H1 (cell line): ENCODE measurements around the gene UBASH3A. TPM values are rescaled to one million over a fixed set of nuclear protein-coding genes. Genes with fewer than 3 reads are reported as not detected.

Experiments used
- CTCF ChIA-PET: fragments of 300-600 bp; sonication (Branson Sonifier 250); formaldehyde crosslinking; loops from one replicate; lab custom pipeline; 2021; ENCODE audit not compliant: partially characterized antibody; lab: Charles Lee
- POLR2A ChIA-PET: fragments of 300-600 bp; sonication (Branson Sonifier 250); formaldehyde crosslinking; loops from one replicate; lab custom pipeline; 2021; ENCODE audit warnings: inconsistent platforms; ENCODE audit not compliant: partially characterized antibody; lab: Charles Lee
- DNase-seq, 2 experiments: peaks; one replicate each; pipeline versions ENCODE4 v3.0.0 to v3.0.0-alpha.2; 2010 to 2022; ENCODE audit warnings: low spot score in 2 of 2, low read depth in 1 of 2, mixed read lengths in 1 of 2
- FAIRE-seq: peaks from 2 replicates; lab custom pipeline; 2011; peaks lifted over from hg19 to GRCh38; lab: Jason Lieb, UNC
- H2AFZ ChIP-seq: 2 replicates; pipeline ENCODE4 v1.8.1; 2012; ENCODE audit warnings: low read length, inconsistent platforms
- H2AK5ac ChIP-seq: 2 replicates; pipeline ENCODE4 v1.6.1; 2013; ENCODE audit warnings: low read depth, low read length
- H2BK120ac ChIP-seq: replicated peaks from 2 replicates; pipeline ENCODE3; 2013; ENCODE audit warnings: low read depth, low read length, inconsistent platforms
- H2BK12ac ChIP-seq: 2 replicates; pipeline ENCODE4 v1.6.1; 2013; ENCODE audit warnings: low read depth, low read length
- H2BK15ac ChIP-seq: 2 replicates; pipeline ENCODE4 v1.6.1; 2013; ENCODE audit warnings: low read length
- H2BK20ac ChIP-seq: 2 replicates; pipeline ENCODE4 v1.6.1; 2013; ENCODE audit warnings: low read length
- H2BK5ac ChIP-seq: 2 replicates; pipeline ENCODE4 v1.6.1; 2013; ENCODE audit warnings: low read depth, low read length
- H3K14ac ChIP-seq: 2 replicates; pipeline ENCODE4 v1.6.1; 2013; ENCODE audit warnings: inconsistent platforms; ENCODE audit not compliant: insufficient read length
- H3K18ac ChIP-seq: 2 replicates; pipeline ENCODE4 v1.6.1; 2013; ENCODE audit warnings: low read length; ENCODE audit errors: extremely low read depth
- H3K23ac ChIP-seq: 2 replicates; pipeline ENCODE4 v1.6.1; 2013; ENCODE audit warnings: inconsistent platforms; ENCODE audit not compliant: insufficient read length
- H3K23me2 ChIP-seq: 2 replicates; pipeline ENCODE4 v1.6.1; 2013; ENCODE audit warnings: low read depth, low read length
- H3K27ac ChIP-seq: 2 replicates; pipeline ENCODE4 v1.6.1; 2011; ENCODE audit warnings: low read depth, low read length, inconsistent platforms
- H3K27me3 ChIP-seq, 4 experiments: replicated peaks in 1 of 4; 1 replicate in 1 of 4; 2 replicates in 3 of 4; pipeline versions ENCODE4 v1.6.1 to v1.8.1; 2011 to 2013; ENCODE audit warnings: low read length in 3 of 4, mild to moderate bottlenecking in 3 of 4, inconsistent platforms in 2 of 4, mixed read lengths in 2 of 4, moderate library complexity in 1 of 4; ENCODE audit not compliant: control insufficient read depth in 3 of 4, insufficient read depth in 3 of 4; ENCODE audit errors: extremely low read depth in 1 of 4
- H3K36me3 ChIP-seq, 4 experiments: 2 replicates each; pipeline versions ENCODE4 v1.6.1 to v1.8.1; 2011 to 2013; ENCODE audit warnings: mild to moderate bottlenecking in 4 of 4, low read length in 3 of 4, moderate library complexity in 2 of 4, control low read depth in 1 of 4, inconsistent platforms in 1 of 4; ENCODE audit not compliant: insufficient read depth in 4 of 4, control insufficient read depth in 2 of 4
- H3K4ac ChIP-seq: replicated peaks from 2 replicates; pipeline ENCODE3; 2013; ENCODE audit warnings: low read length, low read depth, mixed read lengths, inconsistent platforms; ENCODE audit not compliant: insufficient read length
- H3K4me1 ChIP-seq, 4 experiments: replicated peaks in 1 of 4; 1 replicate in 1 of 4; 2 replicates in 3 of 4; pipeline versions ENCODE4 v1.6.1 to v1.8.1; 2011 to 2013; ENCODE audit warnings: low read length in 3 of 4, inconsistent platforms in 2 of 4, mixed read lengths in 1 of 4; ENCODE audit not compliant: insufficient read depth in 4 of 4, control insufficient read depth in 3 of 4
- H3K4me2 ChIP-seq, 2 experiments: 2 replicates each; pipeline versions ENCODE4 v1.6.1 to v1.8.1; 2011 to 2013; ENCODE audit warnings: low read depth in 2 of 2, low read length in 2 of 2, control low read depth in 1 of 2, inconsistent platforms in 1 of 2, mild to moderate bottlenecking in 1 of 2; ENCODE audit not compliant: insufficient read depth in 1 of 2
- H3K4me3 ChIP-seq, 4 experiments: fragments of 200-600, 300-600 bp in 1 of 4; sonication (generic), shearing (Covaris generic), sonication (Bioruptor Twin) in 1 of 4; 2 replicates each; pipeline versions ENCODE4 v1.5.1 to v1.8.1; 2011 to 2016; ENCODE audit warnings: low read length in 4 of 4, low read depth in 3 of 4, control low read depth in 2 of 4, inconsistent platforms in 2 of 4, mild to moderate bottlenecking in 2 of 4, mixed read lengths in 1 of 4, moderate library complexity in 1 of 4; ENCODE audit not compliant: insufficient read depth in 2 of 4; ENCODE audit errors: extremely low read depth in 1 of 4
- H3K56ac ChIP-seq: replicated peaks from 2 replicates; pipeline ENCODE3; 2013; ENCODE audit warnings: low read depth, mild to moderate bottlenecking, mixed read lengths, low read length, inconsistent platforms; ENCODE audit not compliant: insufficient read length
- H3K79me1 ChIP-seq: 2 replicates; pipeline ENCODE4 v1.6.1; 2013; ENCODE audit warnings: low read depth, low read length, control low read depth
- H3K79me2 ChIP-seq, 2 experiments: 2 replicates each; pipeline versions ENCODE4 v1.6.1 to v1.8.1; 2012 to 2013; ENCODE audit warnings: low read length in 2 of 2, mild to moderate bottlenecking in 2 of 2, inconsistent platforms in 1 of 2; ENCODE audit not compliant: insufficient read depth in 2 of 2, control insufficient read depth in 1 of 2
- H3K9ac ChIP-seq, 4 experiments: replicated peaks in 1 of 4; 1 replicate in 1 of 4; 2 replicates in 3 of 4; pipeline versions ENCODE4 v1.6.1 to v1.8.1; 2011 to 2013; ENCODE audit warnings: low read depth in 3 of 4, low read length in 3 of 4, control low read depth in 2 of 4, mild to moderate bottlenecking in 2 of 4, moderate library complexity in 2 of 4, inconsistent platforms in 1 of 4; ENCODE audit errors: extremely low read depth in 1 of 4
- H3K9me3 ChIP-seq, 2 experiments: 2 replicates each; pipeline versions ENCODE4 v1.6.1 to v1.8.1; 2012 to 2013; ENCODE audit warnings: mild to moderate bottlenecking in 2 of 2, moderate library complexity in 2 of 2, control low read depth in 1 of 2, inconsistent platforms in 1 of 2, low read depth in 1 of 2, low read length in 1 of 2, mixed read lengths in 1 of 2; ENCODE audit not compliant: insufficient read depth in 2 of 2
- H4K20me1 ChIP-seq, 2 experiments: replicated peaks in 1 of 2; 2 replicates each; pipeline versions ENCODE3 to v1.8.1; 2011 to 2013; ENCODE audit warnings: inconsistent platforms in 2 of 2, low read length in 2 of 2, mild to moderate bottlenecking in 1 of 2; ENCODE audit not compliant: insufficient read depth in 2 of 2, control insufficient read depth in 1 of 2
- H4K5ac ChIP-seq: 2 replicates; pipeline ENCODE4 v1.6.1; 2013; ENCODE audit warnings: low read length, low read depth, mixed read lengths, inconsistent platforms; ENCODE audit not compliant: insufficient read length
- H4K8ac ChIP-seq: 2 replicates; pipeline ENCODE4 v1.8.0; 2013; ENCODE audit warnings: mild to moderate bottlenecking, moderate library complexity, low read length, inconsistent platforms; ENCODE audit not compliant: insufficient read depth; ENCODE audit errors: extremely low read depth
- H4K91ac ChIP-seq: replicated peaks from 2 replicates; pipeline ENCODE3; 2013; ENCODE audit warnings: low read length, mixed read lengths, inconsistent platforms; ENCODE audit not compliant: insufficient read length
- CEBPB ChIP-seq: IDR thresholded peaks from 2 replicates; pipeline ENCODE4 v1.6.1; 2012; ENCODE audit warnings: low read depth, low read length
- CTBP2 ChIP-seq: IDR thresholded peaks from 2 replicates; pipeline ENCODE4 v1.7.0; 2011; ENCODE audit warnings: borderline replicate concordance, mild to moderate bottlenecking, moderate library complexity, mixed read lengths, low read length; ENCODE audit not compliant: insufficient read depth, insufficient read length
- JUN ChIP-seq: IDR thresholded peaks from 2 replicates; pipeline ENCODE4 v1.6.1; 2011; ENCODE audit warnings: low read depth, mild to moderate bottlenecking, improper control_type of control experiment, low read length
- JUND ChIP-seq: IDR thresholded peaks from 2 replicates; pipeline ENCODE4 v1.6.1; 2011; ENCODE audit warnings: mild to moderate bottlenecking, improper control_type of control experiment, low read length
- KDM1A ChIP-seq: fragments of 200-600, 300-600 bp; sonication (generic); IDR thresholded peaks from 2 replicates; pipeline ENCODE4 v1.7.1; 2016; ENCODE audit warnings: mild to moderate bottlenecking, low read length, borderline replicate concordance
- RNF2 ChIP-seq: fragments of 200-900, 300-1000 bp; sonication (generic); IDR thresholded peaks from 2 replicates; pipeline ENCODE4 v1.7.1; 2016; ENCODE audit warnings: borderline replicate concordance, low read depth, mild to moderate bottlenecking, antibody characterized with exemption, low read length; ENCODE audit not compliant: poor library complexity, severe bottlenecking; ENCODE audit errors: missing control alignments
- SP4 ChIP-seq: IDR thresholded peaks from 2 replicates; pipeline ENCODE4 v1.6.1; 2012; ENCODE audit warnings: low read length, inconsistent platforms
- SUZ12 ChIP-seq: fragments of 200-600 bp; sonication (generic); IDR thresholded peaks from 2 replicates; pipeline ENCODE4 v1.6.1; 2012; ENCODE audit warnings: mild to moderate bottlenecking, inconsistent platforms, low read length, moderate library complexity, mixed read lengths
- TBP ChIP-seq: IDR thresholded peaks from 2 replicates; pipeline ENCODE4 v1.6.1; 2011; ENCODE audit warnings: low read depth, low read length, improper control_type of control experiment
- TCF12 ChIP-seq: IDR thresholded peaks from 2 replicates; pipeline ENCODE4 v1.6.1; 2011; ENCODE audit warnings: low read depth, mild to moderate bottlenecking, low read length
- YY1 ChIP-seq: IDR thresholded peaks from 2 replicates; pipeline ENCODE4 v1.6.1; 2011; ENCODE audit warnings: low read depth, mild to moderate bottlenecking, low read length
- ZNF274 ChIP-seq: IDR thresholded peaks from 2 replicates; pipeline ENCODE4 v1.7.0; 2012; ENCODE audit warnings: low read length, borderline replicate concordance; ENCODE audit errors: extremely low read depth
- WGBS, 2 experiments: shearing (Covaris generic) in 1 of 2; methylation state at CpG; one replicate each; pipeline versions ENCODE4 v1.1.6 to v1.1.7; 2013 to 2015; ENCODE audit warnings: low lambda C conversion rate in 2 of 2, mixed read lengths in 2 of 2, inconsistent platforms in 1 of 2, low coverage in 1 of 2, missing lambda C conversion rate in 1 of 2; ENCODE audit not compliant: insufficient replicate concordance in 2 of 2, insufficient coverage in 1 of 2, insufficient read length in 1 of 2; ENCODE audit errors: extremely low coverage in 1 of 2, missing lambda C conversion rate in 1 of 2; 5-methylcytosine and 5-hydroxymethylcytosine counted together
- polyA plus RNA-seq, 7 experiments: library from polyadenylated mRNA; depleted of rRNA in 3 of 7; stranded (reverse) in 5 of 7; unstranded in 2 of 7; fragments of >200 nt in 5 of 7; fragments of 200-250 nt in 2 of 7; gene quantifications; 1 replicate in 5 of 7; 2 replicates in 1 of 7; 4 replicates in 1 of 7; pipeline versions ENCODE4 v1.2.1 to v1.2.3, GENCODE V29; 2011 to 2013; ENCODE audit warnings: missing spikeins in 2 of 7, mixed read lengths in 2 of 7
- total RNA-seq: library from RNA; stranded (reverse); fragmentation: NEBNext Ultra II Directional; extraction: Animal tissue kit (Norgen Biotek cat#: 25700); gene quantifications from 2 replicates; pipeline ENCODE4 v1.2.1, GENCODE V29; 2021
- TF ChIP-seq, protein P1 (sequence below): IDR thresholded peaks from 2 replicates; pipeline ENCODE4 v1.6.1; 2012; ENCODE audit warnings: low read length, inconsistent platforms

Gene UBASH3A
- total and polyA plus RNA-seq, 2 of the 8 experiments (the other 6 are each of a cell fraction or from before 2014, with no cell fraction given) = not detected

DNA sequence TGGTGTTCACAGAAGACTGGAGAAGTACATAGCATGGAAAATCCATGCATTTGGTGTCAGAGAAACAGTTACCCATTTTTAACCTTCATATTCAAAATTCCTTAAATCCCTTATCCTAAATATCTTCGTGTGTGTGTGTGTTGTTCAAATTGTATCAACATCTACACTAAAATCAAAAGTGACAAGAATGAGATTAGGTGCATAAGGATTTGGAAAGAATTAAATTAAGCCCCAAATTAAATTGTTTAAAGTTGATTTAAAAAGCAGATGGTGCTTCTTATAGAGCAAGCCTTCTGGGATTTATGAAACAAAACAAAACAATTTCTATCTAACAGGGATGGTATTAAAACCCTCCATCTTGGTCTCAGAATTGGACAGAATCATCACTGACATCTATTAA is 87.6 kb downstream of the UBASH3A start:
- no peaks in the 10 kb centered on the region for H4K20me1 ChIP-seq
- no peak overlapping the region for H2BK20ac ChIP-seq
- H2BK5ac ChIP-seq = no peak overlapping the region
- H4K91ac ChIP-seq = no peak overlapping the region
- CTCF ChIA-PET = interaction anchor here (1.2 to 2.2 kb wide), 3 partner anchors 11 to 24 kb away, joined by 3 to 10 read pairs (median 7); no protein-coding TSS in a partner anchor
- H3K36me3 ChIP-seq = no peaks in the 10 kb centered on the region
- H3K79me2 ChIP-seq = no peaks in the 10 kb centered on the region
- H3K4me1 ChIP-seq = peaks cover 0 to 3% (median 0%) of the 10 kb centered on the region in 4 experiments; a peak in 2 of 7 replicates
- H4K8ac ChIP-seq = no peak overlapping the region
- no peak overlapping the region for H3K18ac ChIP-seq
- H3K23ac ChIP-seq = no peak overlapping the region
- H2BK120ac ChIP-seq = no peak overlapping the region
- H3K27ac ChIP-seq = no peak overlapping the region
- H2AK5ac ChIP-seq = no peak overlapping the region; the same call in 1 of the 2 replicates
- H3K9ac ChIP-seq = no peak overlapping the region
- H3K14ac ChIP-seq = no peak overlapping the region
- POLR2A ChIA-PET = no interaction called here
- no peak overlapping the region for H2BK12ac ChIP-seq
- DNase-seq = no peak
- peaks cover 0 to 5% (median 4%) of the 10 kb centered on the region in 4 experiments; a peak in 2 of 7 replicates for H3K27me3 ChIP-seq
- H3K4me2 ChIP-seq = no peak overlapping the region
- no peak overlapping the region for H3K56ac ChIP-seq
- H3K79me1 ChIP-seq = no peaks in the 10 kb centered on the region
- no peak overlapping the region for H4K5ac ChIP-seq
- H2BK15ac ChIP-seq = no peak overlapping the region
- H3K4ac ChIP-seq = no peak overlapping the region
- no peak for FAIRE-seq
- H2AFZ ChIP-seq = no peak overlapping the region
- no peak overlapping the region for H3K4me3 ChIP-seq
- peaks cover 7% of the 10 kb centered on the region; the same call in 1 of the 2 replicates for H3K23me2 ChIP-seq
- H3K9me3 ChIP-seq = no peaks in the 10 kb centered on the region
- WGBS, 2 experiments = 85% methylated on average over 1 of the region's 1 CpG; no CpG with 5 or more reads in 1 of the 2 experiments
- TF ChIP-seq KDM1A = no peak
- no peak for TF ChIP-seq SP4
- TF ChIP-seq RNF2 = no peak
- no peak for TF ChIP-seq JUND
- TF ChIP-seq, protein P1, sequence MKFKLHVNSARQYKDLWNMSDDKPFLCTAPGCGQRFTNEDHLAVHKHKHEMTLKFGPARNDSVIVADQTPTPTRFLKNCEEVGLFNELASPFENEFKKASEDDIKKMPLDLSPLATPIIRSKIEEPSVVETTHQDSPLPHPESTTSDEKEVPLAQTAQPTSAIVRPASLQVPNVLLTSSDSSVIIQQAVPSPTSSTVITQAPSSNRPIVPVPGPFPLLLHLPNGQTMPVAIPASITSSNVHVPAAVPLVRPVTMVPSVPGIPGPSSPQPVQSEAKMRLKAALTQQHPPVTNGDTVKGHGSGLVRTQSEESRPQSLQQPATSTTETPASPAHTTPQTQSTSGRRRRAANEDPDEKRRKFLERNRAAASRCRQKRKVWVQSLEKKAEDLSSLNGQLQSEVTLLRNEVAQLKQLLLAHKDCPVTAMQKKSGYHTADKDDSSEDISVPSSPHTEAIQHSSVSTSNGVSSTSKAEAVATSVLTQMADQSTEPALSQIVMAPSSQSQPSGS = no peak
- TF ChIP-seq ZNF274 = no peak
- TF ChIP-seq CTBP2 = no peak
- TF ChIP-seq CEBPB = no peak
- no peak for TF ChIP-seq TCF12
- TF ChIP-seq YY1 = no peak
- no peak for TF ChIP-seq TBP
- no peak for TF ChIP-seq JUN
- no peak for TF ChIP-seq SUZ12
